H1 (cell line): ENCODE measurements around the gene ZNF358. TPM values are rescaled to one million over a fixed set of nuclear protein-coding genes. Genes with fewer than 3 reads are reported as not detected.

ENCODE experiments used
- CTCF ChIA-PET: fragments of 300-600 bp; sonication (Branson Sonifier 250); formaldehyde crosslinking; loops from one replicate; lab custom pipeline; 2021; ENCODE audit not compliant: partially characterized antibody; lab: Charles Lee
- POLR2A ChIA-PET: fragments of 300-600 bp; sonication (Branson Sonifier 250); formaldehyde crosslinking; loops from one replicate; lab custom pipeline; 2021; ENCODE audit warnings: inconsistent platforms; ENCODE audit not compliant: partially characterized antibody; lab: Charles Lee
- DNase-seq, 2 experiments: peaks; one replicate each; pipeline versions ENCODE4 v3.0.0 to v3.0.0-alpha.2; 2010 to 2022; ENCODE audit warnings: low spot score in 2 of 2, low read depth in 1 of 2, mixed read lengths in 1 of 2
- FAIRE-seq: peaks from 2 replicates; lab custom pipeline; 2011; peaks lifted over from hg19 to GRCh38; lab: Jason Lieb, UNC
- H2AFZ ChIP-seq: 2 replicates; pipeline ENCODE4 v1.8.1; 2012; ENCODE audit warnings: low read length, inconsistent platforms
- H2AK5ac ChIP-seq: 2 replicates; pipeline ENCODE4 v1.6.1; 2013; ENCODE audit warnings: low read depth, low read length
- H2BK120ac ChIP-seq: replicated peaks from 2 replicates; pipeline ENCODE3; 2013; ENCODE audit warnings: low read depth, low read length, inconsistent platforms
- H2BK12ac ChIP-seq: 2 replicates; pipeline ENCODE4 v1.6.1; 2013; ENCODE audit warnings: low read depth, low read length
- H2BK15ac ChIP-seq: 2 replicates; pipeline ENCODE4 v1.6.1; 2013; ENCODE audit warnings: low read length
- H2BK20ac ChIP-seq: 2 replicates; pipeline ENCODE4 v1.6.1; 2013; ENCODE audit warnings: low read length
- H2BK5ac ChIP-seq: 2 replicates; pipeline ENCODE4 v1.6.1; 2013; ENCODE audit warnings: low read depth, low read length
- H3K14ac ChIP-seq: 2 replicates; pipeline ENCODE4 v1.6.1; 2013; ENCODE audit warnings: inconsistent platforms; ENCODE audit not compliant: insufficient read length
- H3K18ac ChIP-seq: 2 replicates; pipeline ENCODE4 v1.6.1; 2013; ENCODE audit warnings: low read length; ENCODE audit errors: extremely low read depth
- H3K23ac ChIP-seq: 2 replicates; pipeline ENCODE4 v1.6.1; 2013; ENCODE audit warnings: inconsistent platforms; ENCODE audit not compliant: insufficient read length
- H3K23me2 ChIP-seq: 2 replicates; pipeline ENCODE4 v1.6.1; 2013; ENCODE audit warnings: low read depth, low read length
- H3K27ac ChIP-seq: 2 replicates; pipeline ENCODE4 v1.6.1; 2011; ENCODE audit warnings: low read depth, low read length, inconsistent platforms
- H3K27me3 ChIP-seq, 4 experiments: replicated peaks in 1 of 4; 1 replicate in 1 of 4; 2 replicates in 3 of 4; pipeline versions ENCODE4 v1.6.1 to v1.8.1; 2011 to 2013; ENCODE audit warnings: low read length in 3 of 4, mild to moderate bottlenecking in 3 of 4, inconsistent platforms in 2 of 4, mixed read lengths in 2 of 4, moderate library complexity in 1 of 4; ENCODE audit not compliant: control insufficient read depth in 3 of 4, insufficient read depth in 3 of 4; ENCODE audit errors: extremely low read depth in 1 of 4
- H3K36me3 ChIP-seq, 4 experiments: 2 replicates each; pipeline versions ENCODE4 v1.6.1 to v1.8.1; 2011 to 2013; ENCODE audit warnings: mild to moderate bottlenecking in 4 of 4, low read length in 3 of 4, moderate library complexity in 2 of 4, control low read depth in 1 of 4, inconsistent platforms in 1 of 4; ENCODE audit not compliant: insufficient read depth in 4 of 4, control insufficient read depth in 2 of 4
- H3K4ac ChIP-seq: replicated peaks from 2 replicates; pipeline ENCODE3; 2013; ENCODE audit warnings: low read length, low read depth, mixed read lengths, inconsistent platforms; ENCODE audit not compliant: insufficient read length
- H3K4me1 ChIP-seq, 4 experiments: replicated peaks in 1 of 4; 1 replicate in 1 of 4; 2 replicates in 3 of 4; pipeline versions ENCODE4 v1.6.1 to v1.8.1; 2011 to 2013; ENCODE audit warnings: low read length in 3 of 4, inconsistent platforms in 2 of 4, mixed read lengths in 1 of 4; ENCODE audit not compliant: insufficient read depth in 4 of 4, control insufficient read depth in 3 of 4
- H3K4me2 ChIP-seq, 2 experiments: 2 replicates each; pipeline versions ENCODE4 v1.6.1 to v1.8.1; 2011 to 2013; ENCODE audit warnings: low read depth in 2 of 2, low read length in 2 of 2, control low read depth in 1 of 2, inconsistent platforms in 1 of 2, mild to moderate bottlenecking in 1 of 2; ENCODE audit not compliant: insufficient read depth in 1 of 2
- H3K4me3 ChIP-seq, 4 experiments: fragments of 200-600, 300-600 bp in 1 of 4; sonication (generic), shearing (Covaris generic), sonication (Bioruptor Twin) in 1 of 4; 2 replicates each; pipeline versions ENCODE4 v1.5.1 to v1.8.1; 2011 to 2016; ENCODE audit warnings: low read length in 4 of 4, low read depth in 3 of 4, control low read depth in 2 of 4, inconsistent platforms in 2 of 4, mild to moderate bottlenecking in 2 of 4, mixed read lengths in 1 of 4, moderate library complexity in 1 of 4; ENCODE audit not compliant: insufficient read depth in 2 of 4; ENCODE audit errors: extremely low read depth in 1 of 4
- H3K56ac ChIP-seq: replicated peaks from 2 replicates; pipeline ENCODE3; 2013; ENCODE audit warnings: low read depth, mild to moderate bottlenecking, mixed read lengths, low read length, inconsistent platforms; ENCODE audit not compliant: insufficient read length
- H3K79me1 ChIP-seq: 2 replicates; pipeline ENCODE4 v1.6.1; 2013; ENCODE audit warnings: low read depth, low read length, control low read depth
- H3K79me2 ChIP-seq, 2 experiments: 2 replicates each; pipeline versions ENCODE4 v1.6.1 to v1.8.1; 2012 to 2013; ENCODE audit warnings: low read length in 2 of 2, mild to moderate bottlenecking in 2 of 2, inconsistent platforms in 1 of 2; ENCODE audit not compliant: insufficient read depth in 2 of 2, control insufficient read depth in 1 of 2
- H3K9ac ChIP-seq, 4 experiments: replicated peaks in 1 of 4; 1 replicate in 1 of 4; 2 replicates in 3 of 4; pipeline versions ENCODE4 v1.6.1 to v1.8.1; 2011 to 2013; ENCODE audit warnings: low read depth in 3 of 4, low read length in 3 of 4, control low read depth in 2 of 4, mild to moderate bottlenecking in 2 of 4, moderate library complexity in 2 of 4, inconsistent platforms in 1 of 4; ENCODE audit errors: extremely low read depth in 1 of 4
- H3K9me3 ChIP-seq, 2 experiments: 2 replicates each; pipeline versions ENCODE4 v1.6.1 to v1.8.1; 2012 to 2013; ENCODE audit warnings: mild to moderate bottlenecking in 2 of 2, moderate library complexity in 2 of 2, control low read depth in 1 of 2, inconsistent platforms in 1 of 2, low read depth in 1 of 2, low read length in 1 of 2, mixed read lengths in 1 of 2; ENCODE audit not compliant: insufficient read depth in 2 of 2
- H4K20me1 ChIP-seq, 2 experiments: replicated peaks in 1 of 2; 2 replicates each; pipeline versions ENCODE3 to v1.8.1; 2011 to 2013; ENCODE audit warnings: inconsistent platforms in 2 of 2, low read length in 2 of 2, mild to moderate bottlenecking in 1 of 2; ENCODE audit not compliant: insufficient read depth in 2 of 2, control insufficient read depth in 1 of 2
- H4K5ac ChIP-seq: 2 replicates; pipeline ENCODE4 v1.6.1; 2013; ENCODE audit warnings: low read length, low read depth, mixed read lengths, inconsistent platforms; ENCODE audit not compliant: insufficient read length
- H4K8ac ChIP-seq: 2 replicates; pipeline ENCODE4 v1.8.0; 2013; ENCODE audit warnings: mild to moderate bottlenecking, moderate library complexity, low read length, inconsistent platforms; ENCODE audit not compliant: insufficient read depth; ENCODE audit errors: extremely low read depth
- H4K91ac ChIP-seq: replicated peaks from 2 replicates; pipeline ENCODE3; 2013; ENCODE audit warnings: low read length, mixed read lengths, inconsistent platforms; ENCODE audit not compliant: insufficient read length
- CEBPB ChIP-seq: IDR thresholded peaks from 2 replicates; pipeline ENCODE4 v1.6.1; 2012; ENCODE audit warnings: low read depth, low read length
- CTBP2 ChIP-seq: IDR thresholded peaks from 2 replicates; pipeline ENCODE4 v1.7.0; 2011; ENCODE audit warnings: borderline replicate concordance, mild to moderate bottlenecking, moderate library complexity, mixed read lengths, low read length; ENCODE audit not compliant: insufficient read depth, insufficient read length
- EGR1 ChIP-seq: IDR thresholded peaks from 2 replicates; pipeline ENCODE4 v1.6.1; 2011; ENCODE audit warnings: low read depth, low read length, borderline replicate concordance
- NRF1 ChIP-seq: IDR thresholded peaks from 2 replicates; pipeline ENCODE4 v1.6.1; 2011; ENCODE audit warnings: mild to moderate bottlenecking, low read depth, low read length, improper control_type of control experiment
- TBP ChIP-seq: IDR thresholded peaks from 2 replicates; pipeline ENCODE4 v1.6.1; 2011; ENCODE audit warnings: low read depth, low read length, improper control_type of control experiment
- ZNF274 ChIP-seq: IDR thresholded peaks from 2 replicates; pipeline ENCODE4 v1.7.0; 2012; ENCODE audit warnings: low read length, borderline replicate concordance; ENCODE audit errors: extremely low read depth
- WGBS, 2 experiments: shearing (Covaris generic) in 1 of 2; methylation state at CpG; one replicate each; pipeline versions ENCODE4 v1.1.6 to v1.1.7; 2013 to 2015; ENCODE audit warnings: low lambda C conversion rate in 2 of 2, mixed read lengths in 2 of 2, inconsistent platforms in 1 of 2, low coverage in 1 of 2, missing lambda C conversion rate in 1 of 2; ENCODE audit not compliant: insufficient replicate concordance in 2 of 2, insufficient coverage in 1 of 2, insufficient read length in 1 of 2; ENCODE audit errors: extremely low coverage in 1 of 2, missing lambda C conversion rate in 1 of 2; 5-methylcytosine and 5-hydroxymethylcytosine counted together
- polyA plus RNA-seq, 7 experiments: library from polyadenylated mRNA; depleted of rRNA in 3 of 7; stranded (reverse) in 5 of 7; unstranded in 2 of 7; fragments of >200 nt in 5 of 7; fragments of 200-250 nt in 2 of 7; gene quantifications; 1 replicate in 5 of 7; 2 replicates in 1 of 7; 4 replicates in 1 of 7; pipeline versions ENCODE4 v1.2.1 to v1.2.3, GENCODE V29; 2011 to 2013; ENCODE audit warnings: missing spikeins in 2 of 7, mixed read lengths in 2 of 7
- total RNA-seq: library from RNA; stranded (reverse); fragmentation: NEBNext Ultra II Directional; extraction: Animal tissue kit (Norgen Biotek cat#: 25700); gene quantifications from 2 replicates; pipeline ENCODE4 v1.2.1, GENCODE V29; 2021
- TF ChIP-seq, protein P1 (sequence below): IDR thresholded peaks from 2 replicates; pipeline ENCODE4 v1.6.1; 2012; ENCODE audit warnings: inconsistent platforms

The ZNF358 gene
- total and polyA plus RNA-seq, 2 of the 8 experiments (the other 6 are each of a cell fraction or from before 2014, with no cell fraction given): 40.0 to 60.3 TPM

GRCh38 chr19:7513809-7514642 lies 1.9 kb upstream of the ZNF358 start:
- H3K18ac ChIP-seq: no peak overlapping the region
- H3K27me3 ChIP-seq: no peaks in the 10 kb centered on the region
- H3K4me2 ChIP-seq: no peak overlapping the region
- H3K23me2 ChIP-seq: peaks cover 4% of the 10 kb centered on the region
- no peak overlapping the region for H3K56ac ChIP-seq
- no peak overlapping the region for H2BK15ac ChIP-seq
- no peaks in the 10 kb centered on the region for H3K9me3 ChIP-seq
- peaks cover 0 to 11% (median 6%) of the 10 kb centered on the region in 4 experiments; a peak in 5 of 7 replicates for H3K4me1 ChIP-seq
- no peak for FAIRE-seq
- no peak overlapping the region; the same call in 1 of the 2 replicates for H4K8ac ChIP-seq
- H3K14ac ChIP-seq: no peak overlapping the region
- ChIA-PET CTCF (interaction anchor here (1.1 to 1.4 kb wide), 3 partner anchors 8 to 160 kb away, joined by 3 read pairs; partner anchors contain the start of gene MCOLN1), POLR2A (interaction anchor here (2.8 kb wide), 1 partner anchor 7 kb away, joined by 12 read pairs; no protein-coding TSS in a partner anchor)
- H4K91ac ChIP-seq: no peak overlapping the region
- H4K20me1 ChIP-seq: peaks cover 0 to 1% of the 10 kb centered on the region in 2 experiments
- H3K9ac ChIP-seq: no peak overlapping the region
- no peak for DNase-seq
- H3K4me3 ChIP-seq: no peak overlapping the region
- H4K5ac ChIP-seq: no peak overlapping the region
- H3K4ac ChIP-seq: no peak overlapping the region
- H3K23ac ChIP-seq: no peak overlapping the region
- no peaks in the 10 kb centered on the region for H3K36me3 ChIP-seq
- no peak overlapping the region for H2AK5ac ChIP-seq
- H2AFZ ChIP-seq: no peak overlapping the region
- no peak overlapping the region for H2BK5ac ChIP-seq
- 0 out of 2 replicates have a peak, but pooled peaks cover 3% of the 10 kb centered on the region for H3K79me1 ChIP-seq
- H3K79me2 ChIP-seq: peaks cover 0 to 11% of the 10 kb centered on the region in 2 experiments; a peak in 1 of 4 replicates
- 88% methylated on average over 5 of the region's 5 CpGs; no CpG with 5 or more reads in 1 of the 2 experiments for WGBS, 2 experiments
- 0 out of 2 replicates have a peak overlapping the region, but pooled peaks have one; percentile 39 for H2BK12ac ChIP-seq
- no peak overlapping the region for H2BK120ac ChIP-seq
- H3K27ac ChIP-seq: no peak overlapping the region
- no peak overlapping the region for H2BK20ac ChIP-seq
- TF ChIP-seq EGR1: no peak
- no peak for TF ChIP-seq CTBP2
- no peak for TF ChIP-seq CEBPB
- TF ChIP-seq, protein P1, sequence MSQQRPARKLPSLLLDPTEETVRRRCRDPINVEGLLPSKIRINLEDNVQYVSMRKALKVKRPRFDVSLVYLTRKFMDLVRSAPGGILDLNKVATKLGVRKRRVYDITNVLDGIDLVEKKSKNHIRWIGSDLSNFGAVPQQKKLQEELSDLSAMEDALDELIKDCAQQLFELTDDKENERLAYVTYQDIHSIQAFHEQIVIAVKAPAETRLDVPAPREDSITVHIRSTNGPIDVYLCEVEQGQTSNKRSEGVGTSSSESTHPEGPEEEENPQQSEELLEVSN: no peak
- no peak for TF ChIP-seq NRF1
- no peak for TF ChIP-seq TBP
- no peak for TF ChIP-seq ZNF274
